Measurements from ENCODE around the gene CEBPA. TPM values are rescaled to one million over a fixed set of nuclear protein-coding genes. Genes with fewer than 3 reads are reported as not detected.

CEBPA gene
- polyA plus RNA-seq (ENCODE audit: insufficient read length): 4.3 TPM
- long read RNA-seq, donor 1, transcript CEBPA-201 (1 exons, 2,631 nt): major isoform, 23 of 23 reads
- long read RNA-seq, donor 1, partial matches to known transcripts: 0 of 23 reads
- long read RNA-seq, donor 1, other reads (novel, unspliced or antisense): 0 of 23 reads
- long read RNA-seq, donor 2, transcript CEBPA-201 (1 exons, 2,631 nt): major isoform, 14 of 14 reads
- long read RNA-seq, donor 2, partial matches to known transcripts: 0 of 14 reads
- long read RNA-seq, donor 2, other reads (novel, unspliced or antisense): 0 of 14 reads
- long read RNA-seq, donor 3, transcript CEBPA-201 (1 exons, 2,631 nt): major isoform, 19 of 19 reads
- long read RNA-seq, donor 3, partial matches to known transcripts: 0 of 19 reads
- long read RNA-seq, donor 3, other reads (novel, unspliced or antisense): 0 of 19 reads
- long read RNA-seq, donor 4, partial matches to known transcripts: 0 of 4 reads
- long read RNA-seq, donor 4, other reads (novel, unspliced or antisense): 0 of 4 reads
- long read RNA-seq, donor 5, transcript CEBPA-201 (1 exons, 2,631 nt): major isoform, 22 of 22 reads
- long read RNA-seq, donor 5, partial matches to known transcripts: 0 of 22 reads
- long read RNA-seq, donor 5, other reads (novel, unspliced or antisense): 0 of 22 reads
- long read RNA-seq, donor 6, transcript CEBPA-201 (1 exons, 2,631 nt): major isoform, 21 of 21 reads
- long read RNA-seq, donor 6, partial matches to known transcripts: 0 of 21 reads
- long read RNA-seq, donor 6, other reads (novel, unspliced or antisense): 0 of 21 reads
- long read RNA-seq, donor 7, transcript CEBPA-201 (1 exons, 2,631 nt): major isoform, 15 of 15 reads
- long read RNA-seq, donor 7, partial matches to known transcripts: 0 of 15 reads
- long read RNA-seq, donor 7, other reads (novel, unspliced or antisense): 0 of 15 reads
- long read RNA-seq, donor 8, partial matches to known transcripts: 0 of 1 reads
- long read RNA-seq, donor 8, other reads (novel, unspliced or antisense): 0 of 1 reads

DNA sequence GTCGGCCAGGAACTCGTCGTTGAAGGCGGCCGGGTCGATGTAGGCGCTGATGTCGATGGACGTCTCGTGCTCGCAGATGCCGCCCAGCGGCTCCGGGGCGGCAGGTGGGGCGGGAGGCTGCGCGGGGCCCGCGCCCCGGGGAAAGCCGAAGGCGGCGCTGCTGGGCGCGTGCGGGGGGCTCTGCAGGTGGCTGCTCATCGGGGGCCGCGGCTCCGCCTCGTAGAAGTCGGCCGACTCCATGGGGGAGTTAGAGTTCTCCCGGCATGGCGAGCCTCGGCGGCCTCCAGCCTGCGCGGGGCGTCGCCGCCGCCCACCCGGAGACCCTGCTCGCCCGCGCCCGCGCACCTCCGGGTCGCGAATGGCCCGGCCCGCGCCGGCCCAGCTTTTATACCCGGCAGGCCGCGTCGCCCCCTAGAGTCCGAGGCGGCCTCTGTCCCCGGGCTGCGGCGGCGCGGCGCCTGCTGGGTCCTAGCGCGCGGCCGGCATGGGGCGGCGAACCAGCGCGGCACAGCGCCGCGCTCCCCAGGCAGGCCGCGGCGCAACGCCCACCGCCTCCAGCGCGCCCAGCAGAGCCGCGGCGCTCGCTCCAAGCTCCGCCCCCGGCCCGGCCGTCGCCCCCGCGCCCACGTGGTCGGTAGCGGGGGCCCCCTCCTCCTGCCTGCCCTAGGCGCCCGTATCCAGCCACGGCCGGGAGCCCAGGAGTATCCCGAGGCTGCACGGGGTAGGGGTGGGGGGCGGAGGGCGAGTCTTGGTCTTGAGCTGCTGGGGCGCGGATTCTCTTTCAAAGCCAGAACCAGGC lies at the start of gene CEBPA:
Gene CEBPA, minus strand, starts transcription at position 360 of the 799 bp plus-strand sequence. Its CDS starts 120 bp downstream, at position 240.
- no peak for DNase-seq

DNA sequence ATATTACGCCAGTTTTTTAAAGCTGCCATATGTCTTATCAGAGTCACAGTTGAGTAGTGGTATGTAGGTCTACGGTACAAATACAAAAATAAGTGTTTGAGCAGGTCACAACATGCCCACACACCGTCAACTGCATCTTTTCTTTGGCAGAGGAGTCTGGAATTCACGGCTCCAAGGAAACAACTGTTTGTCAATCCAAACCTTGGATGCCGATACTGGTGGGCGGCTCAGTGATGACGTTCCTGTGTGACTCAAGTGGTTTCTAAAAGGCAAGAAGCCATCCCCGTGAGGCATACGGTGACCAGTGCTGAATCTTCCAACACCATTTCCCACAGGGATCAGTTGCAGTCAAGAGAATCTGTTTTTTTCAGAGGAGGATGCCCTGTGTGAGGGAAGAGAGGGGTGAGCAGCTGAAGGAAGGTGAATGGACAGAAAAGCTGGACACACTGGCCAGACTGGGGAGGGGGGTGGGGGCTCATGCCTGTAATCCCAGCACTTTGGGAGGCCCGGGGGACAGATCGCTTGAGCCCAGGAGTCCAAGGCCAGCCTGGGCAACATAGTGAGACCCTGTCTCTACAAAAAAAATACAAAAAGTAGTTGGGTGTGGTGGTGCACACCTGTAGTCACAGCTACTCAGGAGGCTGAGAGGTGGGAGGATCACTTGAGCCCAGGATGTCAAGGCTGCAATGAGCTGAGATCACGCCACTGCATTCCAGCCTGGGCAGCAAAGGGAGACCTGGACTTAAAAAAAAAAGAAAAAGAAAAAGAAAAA lies 48.4 kb upstream of the CEBPA start:
- no peak for DNase-seq

DNA sequence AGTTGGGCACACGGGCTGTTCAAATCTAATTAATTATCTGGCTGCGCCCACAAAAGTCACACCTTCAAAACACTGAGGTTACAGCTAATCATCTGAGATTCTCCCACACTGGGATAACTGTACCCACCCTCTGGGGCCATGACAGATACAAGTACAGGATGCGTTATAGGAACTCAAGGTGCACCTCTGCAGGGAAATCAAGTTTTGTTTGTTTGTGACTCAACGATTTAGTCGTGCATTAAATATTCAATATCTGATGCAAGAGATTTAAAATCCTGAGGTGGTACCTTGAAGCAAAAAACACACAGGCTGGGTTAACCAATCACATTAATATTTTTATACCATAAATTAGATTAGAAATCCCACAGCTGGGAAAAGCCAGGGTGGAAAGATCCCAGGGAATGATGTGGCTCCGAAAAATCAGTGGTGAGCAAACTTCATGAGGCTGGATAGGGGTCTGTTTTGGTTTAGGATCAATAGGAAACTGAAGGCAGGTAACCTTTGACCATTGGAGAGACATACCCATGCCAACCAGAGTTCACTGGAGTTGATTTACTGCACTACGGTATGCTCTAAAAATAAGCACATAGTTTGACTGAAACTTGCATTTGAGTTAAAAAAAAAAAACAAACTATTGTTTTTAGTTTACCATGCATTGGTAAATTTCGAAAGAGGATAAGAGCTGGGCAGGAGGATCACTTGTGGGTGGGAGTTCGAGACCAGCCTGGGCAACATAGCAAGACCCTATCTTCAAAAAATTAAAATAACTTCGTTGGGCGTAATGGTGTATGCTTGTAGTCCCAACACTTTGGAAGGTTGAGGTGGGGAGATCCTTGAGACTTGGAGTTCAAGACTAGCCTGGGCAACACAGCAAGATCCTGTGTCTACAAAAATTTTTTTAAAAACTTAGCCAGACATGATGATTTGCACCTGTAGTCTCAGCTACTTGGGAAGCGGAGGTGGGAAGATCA lies 47.3 kb upstream of the CEBPA start:
- DNase-seq: no peak

DNA sequence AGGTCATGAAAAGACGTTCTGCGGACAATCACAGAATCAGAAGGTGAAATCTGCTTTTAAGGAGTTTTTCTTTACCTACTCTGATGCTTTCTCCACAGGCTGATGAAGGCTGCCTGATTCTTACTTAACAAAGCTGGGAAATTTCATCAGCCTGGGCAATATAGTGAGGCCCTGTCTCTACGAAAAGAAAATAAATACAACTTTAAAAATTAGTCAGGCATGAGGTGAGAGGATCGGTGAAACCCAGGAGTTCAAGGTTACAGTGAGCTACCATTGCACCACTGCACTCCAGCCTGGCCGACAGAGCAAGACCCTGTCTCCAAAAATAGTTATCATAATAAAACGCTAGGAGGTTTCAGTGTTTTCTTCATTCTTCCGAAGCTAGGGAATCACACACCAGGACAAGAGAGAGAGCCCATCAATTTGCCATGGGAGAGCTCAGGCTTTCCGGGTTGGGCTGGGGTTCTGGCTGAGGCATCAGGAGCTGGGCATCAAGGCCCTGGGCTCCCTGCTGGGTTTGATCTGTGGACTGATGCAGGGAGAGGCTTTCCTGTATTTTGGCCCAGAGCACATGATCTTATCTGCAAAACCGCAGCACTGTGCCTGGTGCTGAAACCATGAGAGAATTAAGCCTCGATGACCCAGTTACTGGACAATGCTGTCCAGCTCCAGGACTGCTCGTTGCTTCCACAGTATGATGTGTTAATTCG lies 46.1 kb upstream of the CEBPA start:
- DNase-seq: no peak

DNA sequence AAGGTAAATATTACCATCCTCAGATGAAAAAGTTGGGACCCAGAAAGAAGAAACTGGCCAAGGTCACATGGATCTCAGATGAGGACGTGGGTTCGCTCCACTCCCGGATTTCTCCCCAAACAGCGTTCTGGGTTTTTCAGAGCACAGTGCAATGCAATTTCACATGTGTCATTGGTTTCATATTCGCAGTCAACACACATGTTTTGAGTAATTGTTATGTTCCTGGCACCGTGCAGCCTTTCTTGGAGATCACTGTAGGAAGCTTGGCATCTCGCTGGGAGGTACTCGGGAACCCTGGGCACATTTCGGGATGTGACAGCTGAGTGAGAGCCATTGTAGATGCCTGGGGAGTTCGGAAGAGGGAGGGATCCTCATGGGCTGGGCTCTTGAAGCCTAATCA lies 45.0 kb upstream of the CEBPA start:
- no peak for DNase-seq

DNA sequence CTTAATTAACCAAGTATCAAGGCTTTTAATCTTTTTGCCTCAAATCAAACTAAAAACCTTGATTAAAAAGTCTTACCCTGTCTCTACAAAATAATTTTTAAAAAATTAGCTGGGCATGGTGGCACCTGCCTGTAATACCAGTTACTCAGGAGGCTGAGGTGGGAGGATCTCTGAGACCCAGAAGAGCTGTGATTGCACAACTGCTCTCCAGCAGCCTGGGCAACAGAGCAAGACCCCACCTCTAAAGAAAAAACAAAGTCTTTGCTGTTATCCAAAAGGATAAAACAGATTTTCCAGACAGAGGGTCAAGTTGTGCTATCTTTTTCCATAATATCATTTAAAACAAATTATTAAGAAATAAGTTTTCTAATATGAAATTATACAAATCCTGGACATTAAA lies 44.3 kb upstream of the CEBPA start:
- no peak for DNase-seq

DNA sequence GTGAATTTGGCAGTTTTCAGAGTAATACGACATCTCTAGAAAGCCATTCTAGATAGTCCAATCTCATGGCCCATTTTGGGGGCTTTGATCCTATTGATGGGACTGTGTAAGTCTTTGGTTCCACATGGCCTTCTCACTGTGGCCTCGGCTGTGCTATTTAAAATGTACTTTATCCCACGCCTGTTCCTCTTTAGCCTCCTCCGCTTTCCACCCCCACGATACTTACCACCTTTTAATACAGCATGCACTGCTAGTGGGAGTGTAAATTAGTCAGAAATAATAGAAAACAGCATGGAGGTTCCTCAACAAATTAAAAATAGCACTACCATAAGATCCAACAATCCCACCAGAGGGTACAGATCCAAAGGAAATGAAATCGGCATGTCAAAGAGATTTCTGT lies 42.8 kb upstream of the CEBPA start:
- DNase-seq: no peak

DNA sequence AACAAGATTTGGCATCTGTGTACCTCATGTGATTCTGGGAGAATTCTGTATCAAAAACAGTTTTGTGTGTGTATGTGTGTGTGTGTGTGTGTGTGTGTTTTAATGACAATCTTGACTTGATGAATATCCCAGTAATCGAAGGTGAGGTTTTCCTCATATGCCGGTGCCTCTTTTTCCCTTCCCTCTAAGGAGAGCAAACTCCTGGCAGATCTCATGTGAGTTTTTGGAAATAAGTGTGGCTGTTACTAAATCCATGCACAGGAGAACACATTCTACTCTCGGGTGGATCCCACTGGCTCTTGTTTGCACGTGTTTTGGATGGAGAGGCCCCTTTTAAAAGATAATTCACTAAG lies 42.2 kb upstream of the CEBPA start:
- DNase-seq: no peak

DNA sequence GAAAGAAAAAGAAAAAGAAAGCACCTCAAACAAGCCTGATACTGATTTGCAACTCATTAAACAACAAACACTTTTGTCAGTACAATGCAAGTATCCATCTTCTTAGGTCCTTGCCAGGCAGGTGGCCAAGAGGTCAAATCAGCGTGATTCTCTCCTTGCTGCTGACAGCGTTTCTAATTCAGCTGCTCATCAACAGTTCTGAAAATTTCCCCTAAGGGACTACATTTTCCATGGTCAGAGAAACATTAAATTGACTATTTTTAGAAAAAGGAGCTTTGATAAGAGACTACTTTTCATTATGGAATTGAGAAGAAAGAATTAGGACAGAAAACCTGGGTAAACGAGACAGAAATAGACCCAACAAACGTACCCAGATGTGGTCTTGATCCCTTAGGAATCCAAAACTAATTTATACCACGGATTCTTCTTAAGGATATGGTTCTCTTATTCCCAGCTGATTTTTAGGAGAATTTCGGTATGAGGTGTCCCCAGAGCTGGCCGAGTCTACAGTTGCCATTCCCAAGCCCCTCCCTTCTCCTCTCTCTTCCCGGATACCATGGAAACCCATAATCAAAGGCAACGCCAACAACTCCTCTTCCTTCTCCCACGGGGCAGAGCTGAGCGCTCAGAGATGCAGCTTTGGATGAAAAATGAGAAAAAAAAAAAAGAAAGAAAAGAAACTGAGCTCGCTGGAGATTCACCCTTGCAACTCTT lies 41.7 kb upstream of the CEBPA start:
- DNase-seq: no peak

DNA sequence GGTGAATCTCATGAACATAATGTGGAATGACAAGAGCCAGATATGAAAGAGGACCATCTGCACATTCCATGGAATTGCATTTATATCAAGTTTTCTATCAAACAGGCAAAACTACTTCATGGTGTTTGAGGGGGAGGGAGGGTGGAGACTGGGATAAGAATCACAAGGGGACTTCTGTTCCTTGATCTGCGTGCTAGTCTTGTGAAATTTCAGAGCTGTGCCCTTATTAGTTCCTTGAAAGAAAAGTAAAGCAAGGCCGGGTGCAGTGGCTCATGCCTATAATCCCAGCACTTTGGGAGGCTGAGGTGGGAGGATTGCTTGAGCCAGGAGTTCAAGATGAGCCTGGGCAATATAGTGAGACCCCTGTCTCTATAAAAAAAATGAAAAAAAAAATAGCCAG lies 41.0 kb upstream of the CEBPA start:
- DNase-seq: no peak

DNA sequence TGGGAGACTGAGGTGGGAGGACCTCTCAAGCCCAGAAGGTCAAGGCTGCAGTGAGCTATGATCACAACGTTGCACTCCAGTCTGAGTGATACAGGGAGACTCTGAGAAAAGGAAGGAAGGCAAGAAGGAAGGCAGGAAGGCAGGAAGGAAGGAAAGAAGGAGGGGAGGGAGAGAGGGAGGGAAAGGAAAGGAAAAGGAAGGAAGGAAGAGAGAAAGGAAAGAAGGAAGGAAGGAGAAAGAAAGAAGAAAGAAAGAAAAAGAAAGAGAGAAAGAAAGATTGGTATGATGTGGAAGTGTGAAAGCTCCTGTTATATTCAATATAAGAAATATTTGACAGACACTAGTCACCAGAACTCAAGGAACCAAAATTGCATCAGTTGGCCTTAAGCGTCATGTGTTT lies 38.7 kb upstream of the CEBPA start:
- DNase-seq: no peak

DNA sequence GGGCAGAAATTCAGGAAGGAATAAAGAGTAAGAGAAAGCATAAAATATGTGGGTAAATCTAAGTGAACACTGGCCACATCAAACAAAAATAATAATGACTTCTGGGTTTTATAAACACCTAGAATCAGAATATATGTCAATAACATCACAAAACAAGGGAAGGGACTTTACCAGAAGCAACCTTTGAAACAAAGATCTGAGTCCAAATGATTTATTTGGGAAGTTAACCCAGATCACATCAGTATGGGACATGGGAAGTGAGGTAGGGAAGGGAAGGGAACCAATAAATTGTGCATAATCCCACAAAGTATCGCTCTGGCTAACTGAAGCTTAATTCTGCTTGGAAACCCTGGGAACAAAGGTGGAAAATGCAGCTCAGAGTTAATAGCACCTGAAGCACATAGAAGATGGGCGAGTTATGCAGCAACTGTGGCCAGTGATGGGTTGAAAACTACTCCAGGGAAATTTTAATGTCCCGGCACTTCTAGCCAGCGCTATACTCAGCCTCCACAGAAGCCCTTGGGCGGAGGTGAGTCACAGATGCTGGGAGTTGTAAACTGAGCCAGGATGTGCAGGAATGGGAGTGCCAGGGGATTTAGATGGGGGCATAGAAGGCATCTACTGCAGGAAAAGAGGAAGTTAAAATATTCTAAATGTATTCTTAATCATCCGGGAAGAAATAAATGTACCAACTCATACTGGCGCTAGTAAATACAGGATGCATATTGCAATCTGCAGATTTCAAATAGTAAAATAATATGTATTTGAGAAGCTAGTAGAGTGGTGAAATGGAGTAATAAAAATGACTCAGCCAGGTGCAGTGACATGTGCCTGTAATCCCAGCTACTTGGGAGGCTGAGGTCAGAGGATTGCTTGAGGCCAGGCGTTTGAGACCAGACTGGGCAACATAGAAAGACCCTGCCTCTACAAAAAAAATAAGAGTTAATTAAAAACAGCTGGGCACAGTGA lies 37.0 kb upstream of the CEBPA start:
- no peak for DNase-seq

DNA sequence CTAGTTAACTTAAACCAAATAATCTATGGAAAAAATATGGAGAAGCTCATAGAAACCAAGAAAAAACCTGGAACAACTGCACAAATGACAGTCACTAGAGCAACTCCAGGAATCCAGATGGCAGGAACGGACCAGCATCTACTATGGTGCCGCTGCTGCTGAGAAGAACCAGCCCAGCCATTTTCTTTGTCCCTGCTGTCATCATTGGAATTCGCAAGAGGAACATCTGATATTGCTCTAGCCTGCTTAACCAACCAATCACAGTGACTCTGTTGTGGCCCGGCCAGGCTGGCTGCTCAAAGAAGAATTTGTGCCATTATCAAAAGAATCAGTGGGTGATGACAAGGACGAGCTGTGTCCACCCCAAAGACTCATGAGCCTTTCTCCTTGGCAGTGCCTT lies 33.1 kb upstream of the CEBPA start:
- DNase-seq: no peak

DNA sequence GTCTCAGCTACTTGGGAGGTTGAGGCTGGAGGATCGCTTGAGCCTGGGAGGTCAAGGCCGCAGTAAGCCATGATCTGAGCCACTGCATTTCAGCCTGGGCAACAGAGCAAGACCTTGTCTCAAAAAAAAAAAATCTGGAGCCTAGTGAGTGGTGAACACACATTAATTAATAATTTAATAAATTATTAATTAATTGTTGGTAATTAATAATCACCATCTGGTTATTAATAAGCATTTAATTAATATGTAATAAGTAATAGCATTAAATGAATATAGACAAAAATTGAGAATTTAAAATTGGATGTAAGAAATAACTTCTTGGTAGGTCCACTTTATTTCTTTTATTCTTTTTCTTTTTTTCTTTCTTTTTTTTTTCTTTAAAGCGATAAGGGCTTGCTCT lies 31.9 kb upstream of the CEBPA start:
- DNase-seq: no peak

DNA sequence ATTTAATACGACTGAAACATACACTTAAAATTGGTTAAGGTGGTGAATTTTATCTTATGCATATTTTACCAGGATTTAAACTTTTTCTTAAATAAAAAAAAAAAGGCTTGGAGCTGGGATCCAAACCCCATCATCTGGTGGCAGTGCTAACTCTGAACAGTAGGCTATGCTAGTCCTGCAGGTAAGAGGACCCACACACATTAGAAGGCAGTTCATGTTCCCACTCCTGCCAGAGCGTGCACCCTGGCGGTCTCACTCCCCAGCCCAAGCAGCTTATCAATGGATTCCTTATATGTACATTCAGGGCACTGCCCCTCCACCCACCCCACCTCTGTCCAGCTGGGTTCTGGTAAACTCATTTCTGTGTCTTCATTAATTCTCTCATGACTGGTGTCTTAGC lies 31.3 kb upstream of the CEBPA start:
- no peak for DNase-seq

DNA sequence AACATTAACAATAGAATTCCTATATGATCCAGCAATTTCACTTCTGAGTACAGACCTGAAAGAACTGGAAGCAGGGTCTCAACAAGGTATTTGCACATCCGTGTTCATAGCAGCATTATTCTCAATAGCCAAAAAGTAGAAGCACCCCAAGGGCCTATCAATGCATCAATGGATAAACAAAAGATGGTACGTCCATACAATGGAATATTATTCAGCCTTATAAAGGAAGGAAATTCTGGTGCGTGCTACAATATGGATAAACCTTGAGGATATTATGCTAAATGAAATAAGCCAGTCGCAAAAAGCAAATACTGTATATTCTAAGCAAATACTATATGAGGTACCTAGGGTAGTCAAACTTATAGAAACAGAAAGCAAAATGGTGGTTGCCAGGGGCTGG lies 30.8 kb upstream of the CEBPA start:
- DNase-seq: no peak

DNA sequence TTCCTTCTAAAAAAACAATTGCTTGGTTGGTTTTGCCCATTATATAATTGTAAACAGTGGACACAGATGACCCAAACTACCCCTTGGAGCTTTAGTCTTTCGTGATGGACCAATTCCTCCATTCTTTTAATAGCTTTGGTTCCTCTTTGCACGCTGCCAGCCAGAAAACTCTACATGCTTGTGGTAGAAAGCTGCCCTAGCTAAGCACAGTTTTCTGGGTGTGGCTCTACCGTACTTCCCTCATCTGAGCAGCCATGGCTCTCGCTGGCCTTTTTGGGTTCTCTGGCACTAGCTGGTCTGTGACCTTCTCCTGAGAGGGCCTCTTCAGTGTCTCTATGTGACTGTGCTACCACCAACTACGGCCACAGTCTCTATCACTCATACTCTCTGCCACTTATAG lies 29.9 kb upstream of the CEBPA start:
- DNase-seq: no peak

DNA sequence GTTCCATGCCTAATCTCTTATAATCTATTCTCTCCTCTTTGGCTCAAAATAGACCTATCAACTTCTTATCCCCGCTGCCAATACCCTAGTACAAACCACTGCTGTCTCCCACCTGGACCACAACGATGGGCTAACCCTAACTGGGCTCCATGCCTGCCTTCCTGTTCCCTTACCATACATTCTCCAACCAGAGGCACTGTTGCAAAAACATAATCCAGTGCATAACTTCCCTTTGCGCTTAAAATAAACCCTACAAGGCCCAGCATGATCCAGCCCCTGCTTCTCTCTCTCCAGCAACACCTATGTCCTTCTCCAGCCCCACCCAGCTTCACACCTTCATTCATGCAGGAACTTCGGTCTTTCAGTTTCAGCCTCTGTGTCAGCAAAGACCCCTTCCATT lies 27.4 kb upstream of the CEBPA start:
- DNase-seq: no peak
